Testis (tissue), 2 donors: ENCODE measurements around the gene ESAM.

Experiments used
- POLR2A ChIP-seq: fragments of 450-650 bp; IDR thresholded peaks from one replicate; pipeline ENCODE4 v1.6.1; 2017; ENCODE audit warnings: antibody characterized with exemption, mild to moderate bottlenecking, moderate library complexity
- TF ChIP-seq, protein P1 (sequence below), 3 experiments: fragments of 450-650 bp in 2 of 3; fragments of 200-600 bp in 1 of 3; sonication (generic) in 1 of 3; IDR thresholded peaks; one replicate each; pipeline ENCODE4 v1.5.1; 2016 to 2019; ENCODE audit warnings: antibody characterized with exemption in 3 of 3, mild to moderate bottlenecking in 2 of 3, moderate library complexity in 1 of 3

DNA sequence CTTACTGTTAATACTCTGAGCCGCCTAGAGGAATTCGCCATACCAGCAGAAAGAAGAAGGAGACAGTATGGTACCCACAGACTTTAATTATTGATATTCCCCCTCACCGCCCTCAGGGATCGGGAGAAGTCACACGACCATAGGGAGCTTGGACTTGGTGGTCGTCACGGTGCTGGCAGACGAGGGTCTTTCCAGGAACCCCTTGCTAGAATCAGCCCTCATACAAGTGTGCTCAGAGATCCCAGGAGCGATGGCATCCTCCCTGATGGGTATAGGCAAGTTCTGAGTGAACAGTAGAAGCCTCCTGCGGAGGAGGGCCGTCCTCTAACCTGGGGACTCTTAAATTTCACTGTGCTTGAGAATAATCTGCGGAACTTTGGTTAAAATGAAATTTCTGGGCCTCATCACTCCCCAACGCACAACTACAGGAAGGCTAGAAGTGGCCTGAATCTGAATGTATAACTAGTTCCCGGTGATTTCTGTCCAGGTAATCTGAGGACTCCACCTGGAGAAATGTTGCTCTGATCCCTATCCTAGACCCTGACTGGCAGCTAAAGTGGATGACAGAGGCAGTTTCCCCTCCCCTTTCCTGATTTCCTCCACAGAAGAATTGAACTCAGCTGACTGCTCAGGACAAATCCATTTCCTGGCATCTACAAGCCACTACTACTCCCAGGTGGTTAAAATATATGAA is 14.5 kb downstream of the ESAM start:
- TF ChIP-seq, protein P1, sequence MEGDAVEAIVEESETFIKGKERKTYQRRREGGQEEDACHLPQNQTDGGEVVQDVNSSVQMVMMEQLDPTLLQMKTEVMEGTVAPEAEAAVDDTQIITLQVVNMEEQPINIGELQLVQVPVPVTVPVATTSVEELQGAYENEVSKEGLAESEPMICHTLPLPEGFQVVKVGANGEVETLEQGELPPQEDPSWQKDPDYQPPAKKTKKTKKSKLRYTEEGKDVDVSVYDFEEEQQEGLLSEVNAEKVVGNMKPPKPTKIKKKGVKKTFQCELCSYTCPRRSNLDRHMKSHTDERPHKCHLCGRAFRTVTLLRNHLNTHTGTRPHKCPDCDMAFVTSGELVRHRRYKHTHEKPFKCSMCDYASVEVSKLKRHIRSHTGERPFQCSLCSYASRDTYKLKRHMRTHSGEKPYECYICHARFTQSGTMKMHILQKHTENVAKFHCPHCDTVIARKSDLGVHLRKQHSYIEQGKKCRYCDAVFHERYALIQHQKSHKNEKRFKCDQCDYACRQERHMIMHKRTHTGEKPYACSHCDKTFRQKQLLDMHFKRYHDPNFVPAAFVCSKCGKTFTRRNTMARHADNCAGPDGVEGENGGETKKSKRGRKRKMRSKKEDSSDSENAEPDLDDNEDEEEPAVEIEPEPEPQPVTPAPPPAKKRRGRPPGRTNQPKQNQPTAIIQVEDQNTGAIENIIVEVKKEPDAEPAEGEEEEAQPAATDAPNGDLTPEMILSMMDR (IDR thresholded peaks at IDR 0.05), result no peak
- no peak for TF ChIP-seq POLR2A
